Osteoblast (primary cell): ENCODE results near the gene CCNY. TPM values are rescaled to one million over a fixed set of nuclear protein-coding genes. Genes with fewer than 3 reads are reported as not detected.

ENCODE experiments used
- DNase-seq: peaks from one replicate; pipeline ENCODE4 v3.0.0; 2011; ENCODE audit warnings: low spot score, mixed read lengths; ENCODE audit not compliant: insufficient read length; ENCODE audit errors: missing footprints
- H2AFZ ChIP-seq: 2 replicates; pipeline ENCODE4 v1.6.0; 2011; ENCODE audit warnings: mild to moderate bottlenecking, low read length
- H3K27ac ChIP-seq: 2 replicates; pipeline ENCODE4 v1.5.1; 2011; ENCODE audit warnings: mild to moderate bottlenecking, low read depth, low read length, moderate library complexity
- H3K27me3 ChIP-seq: 2 replicates; pipeline ENCODE4 v1.6.0; 2012; ENCODE audit warnings: mild to moderate bottlenecking, control low read depth, inconsistent platforms, low read length, moderate library complexity; ENCODE audit not compliant: insufficient read depth
- H3K36me3 ChIP-seq: 2 replicates; pipeline ENCODE4 v1.5.1; 2011; ENCODE audit warnings: mild to moderate bottlenecking, low read length, control low read depth, moderate library complexity; ENCODE audit not compliant: insufficient read depth
- H3K4me1 ChIP-seq: 2 replicates; pipeline ENCODE4 v1.5.1; 2011; ENCODE audit warnings: mild to moderate bottlenecking, low read length, control low read depth, moderate library complexity; ENCODE audit not compliant: insufficient read depth
- H3K4me2 ChIP-seq: 2 replicates; pipeline ENCODE4 v1.6.0; 2011; ENCODE audit warnings: mild to moderate bottlenecking, low read length; ENCODE audit not compliant: insufficient read depth
- H3K4me3 ChIP-seq: fragments of 200-600 bp; sonication (generic); 3 replicates; pipeline ENCODE4 v1.5.1; 2012; ENCODE audit warnings: mild to moderate bottlenecking, low read length, inconsistent platforms; ENCODE audit not compliant: insufficient read depth
- H3K79me2 ChIP-seq: 2 replicates; pipeline ENCODE4 v1.6.0; 2012; ENCODE audit warnings: mild to moderate bottlenecking, low read length, control low read depth, inconsistent platforms; ENCODE audit not compliant: insufficient read depth
- H3K9me3 ChIP-seq: 2 replicates; pipeline ENCODE4 v1.5.1; 2011; ENCODE audit warnings: low read depth, low read length, control low read depth
- H4K20me1 ChIP-seq: 2 replicates; pipeline ENCODE4 v1.6.0; 2012; ENCODE audit warnings: mild to moderate bottlenecking, low read length, control low read depth; ENCODE audit not compliant: insufficient read depth
- CTCF ChIP-seq: IDR thresholded peaks from 2 replicates; pipeline ENCODE4 v1.5.1; 2011; ENCODE audit warnings: mild to moderate bottlenecking, low read depth, low read length, moderate library complexity; ENCODE audit errors: extremely low read depth
- total RNA-seq: library from RNA; depleted of rRNA; stranded (reverse); fragments of >200 nt; gene quantifications from 2 replicates; pipeline ENCODE4 v1.2.3, GENCODE V29; 2012

Gene CCNY
- total RNA-seq, 1 donor: 53.2 TPM

GRCh38 chr10:35378541-35379210, 42.4 kb downstream of the CCNY start:
- DNase-seq: no peak
- peaks cover 33% of the 10 kb centered on the region for H3K4me1 ChIP-seq
- TF ChIP-seq CTCF: no peak
- no peaks in the 10 kb centered on the region for H3K36me3 ChIP-seq
- peak overlapping the region; percentile 71 for H3K4me2 ChIP-seq
- peaks cover 54% of the 10 kb centered on the region for H4K20me1 ChIP-seq
- no peaks in the 10 kb centered on the region for H3K9me3 ChIP-seq
- no peaks in the 10 kb centered on the region for H3K27me3 ChIP-seq
- peak overlapping the region; percentile 5 for H3K4me3 ChIP-seq
- peak overlapping the region; percentile 87 for H3K27ac ChIP-seq
- peaks cover 94% of the 10 kb centered on the region for H3K79me2 ChIP-seq
- H2AFZ ChIP-seq: peak overlapping the region; percentile 46

- peaks cover 33% of the 10 kb centered on the region for H3K4me1 ChIP-seq
- peaks cover 94% of the 10 kb centered on the region for H3K79me2 ChIP-seq
- no peaks in the 10 kb centered on the region for H3K36me3 ChIP-seq
- H3K27me3 ChIP-seq: no peaks in the 10 kb centered on the region
- peaks cover 56% of the 10 kb centered on the region for H4K20me1 ChIP-seq
- peak; percentile 93 for DNase-seq
- H3K4me2 ChIP-seq: peak overlapping the region; percentile 71
- peak overlapping the region; percentile 46 for H2AFZ ChIP-seq
- TF ChIP-seq CTCF: no peak
- peak overlapping the region; percentile 12 for H3K4me3 ChIP-seq
- H3K27ac ChIP-seq: peak overlapping the region; percentile 87
- no peaks in the 10 kb centered on the region for H3K9me3 ChIP-seq
Observed at GRCh38 chr10:35379226-35380137, 43.2 kb downstream of the CCNY start.

GRCh38 chr10:35382096-35382495, 45.8 kb downstream of the CCNY start:
- Histone ChIP-seq H3K9me3 (no peaks in the 10 kb centered on the region), H3K4me1 (peaks cover 24% of the 10 kb centered on the region), H3K4me2 (no peak overlapping the region), H4K20me1 (peaks cover 52% of the 10 kb centered on the region), H2AFZ (no peak overlapping the region), H3K27me3 (no peaks in the 10 kb centered on the region), H3K36me3 (no peaks in the 10 kb centered on the region), H3K4me3 (no peak overlapping the region), H3K79me2 (peaks cover 94% of the 10 kb centered on the region), H3K27ac (no peak overlapping the region)
- TF ChIP-seq CTCF: no peak
- no peak for DNase-seq

GRCh38 chr10:35384265-35384868, 48.1 kb downstream of the CCNY start:
- Histone ChIP-seq H3K79me2 (peaks cover 97% of the 10 kb centered on the region), H3K36me3 (no peaks in the 10 kb centered on the region), H3K4me2 (no peak overlapping the region), H3K27me3 (no peaks in the 10 kb centered on the region), H2AFZ (no peak overlapping the region), H4K20me1 (peaks cover 60% of the 10 kb centered on the region), H3K27ac (no peak overlapping the region), H3K4me3 (no peak overlapping the region), H3K4me1 (peaks cover 16% of the 10 kb centered on the region), H3K9me3 (no peaks in the 10 kb centered on the region)
- no peak for TF ChIP-seq CTCF
- no peak for DNase-seq
